SK-N-MC (cell line): Measurements from ENCODE around the gene LINC01488.

Source experiments
- EZH2 ChIP-seq: fragments of 200-600 bp; sonication (generic); IDR thresholded peaks from one replicate; pipeline ENCODE4 v1.6.1; 2017; ENCODE audit warnings: antibody characterized with exemption
- POLR2AphosphoS5 ChIP-seq: IDR thresholded peaks from 2 replicates; pipeline ENCODE4 v1.6.1; 2012; ENCODE audit warnings: mild to moderate bottlenecking, low read depth, low read length, borderline replicate concordance

- TF ChIP-seq POLR2AphosphoS5: no peak
- no peak for TF ChIP-seq EZH2
Measured at GRCh38 chr11:69482322-69482721, 859 bp downstream of the LINC01488 start.
